PFSK-1 (cell line): Measurements from ENCODE around the gene RASSF8.

ENCODE experiments used
- FOXP2 ChIP-seq: optimal IDR thresholded peaks from 2 replicates; pipeline ENCODE3; 2011; ENCODE audit warnings: borderline replicate concordance, control low read depth, inconsistent platforms; ENCODE audit not compliant: insufficient read depth; ENCODE audit errors: extremely low read length, extremely low read depth
- POLR2AphosphoS5 ChIP-seq: IDR thresholded peaks from 2 replicates; pipeline ENCODE4 v1.6.1; 2012; ENCODE audit warnings: low read depth, mild to moderate bottlenecking, control low read depth, low read length, moderate library complexity
- SIN3A ChIP-seq: IDR thresholded peaks from 2 replicates; pipeline ENCODE4 v1.6.1; 2012; ENCODE audit warnings: mild to moderate bottlenecking, low read length, moderate library complexity, borderline replicate concordance; ENCODE audit not compliant: insufficient read depth
- TAF1 ChIP-seq: IDR thresholded peaks from 2 replicates; pipeline ENCODE4 v1.6.1; 2012; ENCODE audit warnings: low read length, control low read depth, borderline replicate concordance; ENCODE audit not compliant: insufficient read depth
- TF ChIP-seq, protein P1 (sequence below), 2 experiments: IDR thresholded peaks; 2 replicates each; pipeline versions ENCODE4 v1.6.1 to v1.8.0; 2011 to 2012; ENCODE audit warnings: low read depth in 2 of 2, low read length in 2 of 2, control low read depth in 1 of 2, inconsistent platforms in 1 of 2, mild to moderate bottlenecking in 1 of 2, moderate library complexity in 1 of 2; ENCODE audit not compliant: insufficient read depth in 1 of 2

RASSF8 gene

GRCh38 chr12:26122681-26123481 is 164.4 kb downstream of the RASSF8 start:
- TF ChIP-seq SIN3A, result no peak
- TF ChIP-seq POLR2AphosphoS5, result no peak
- TF ChIP-seq TAF1, result no peak
- TF ChIP-seq, protein P1, sequence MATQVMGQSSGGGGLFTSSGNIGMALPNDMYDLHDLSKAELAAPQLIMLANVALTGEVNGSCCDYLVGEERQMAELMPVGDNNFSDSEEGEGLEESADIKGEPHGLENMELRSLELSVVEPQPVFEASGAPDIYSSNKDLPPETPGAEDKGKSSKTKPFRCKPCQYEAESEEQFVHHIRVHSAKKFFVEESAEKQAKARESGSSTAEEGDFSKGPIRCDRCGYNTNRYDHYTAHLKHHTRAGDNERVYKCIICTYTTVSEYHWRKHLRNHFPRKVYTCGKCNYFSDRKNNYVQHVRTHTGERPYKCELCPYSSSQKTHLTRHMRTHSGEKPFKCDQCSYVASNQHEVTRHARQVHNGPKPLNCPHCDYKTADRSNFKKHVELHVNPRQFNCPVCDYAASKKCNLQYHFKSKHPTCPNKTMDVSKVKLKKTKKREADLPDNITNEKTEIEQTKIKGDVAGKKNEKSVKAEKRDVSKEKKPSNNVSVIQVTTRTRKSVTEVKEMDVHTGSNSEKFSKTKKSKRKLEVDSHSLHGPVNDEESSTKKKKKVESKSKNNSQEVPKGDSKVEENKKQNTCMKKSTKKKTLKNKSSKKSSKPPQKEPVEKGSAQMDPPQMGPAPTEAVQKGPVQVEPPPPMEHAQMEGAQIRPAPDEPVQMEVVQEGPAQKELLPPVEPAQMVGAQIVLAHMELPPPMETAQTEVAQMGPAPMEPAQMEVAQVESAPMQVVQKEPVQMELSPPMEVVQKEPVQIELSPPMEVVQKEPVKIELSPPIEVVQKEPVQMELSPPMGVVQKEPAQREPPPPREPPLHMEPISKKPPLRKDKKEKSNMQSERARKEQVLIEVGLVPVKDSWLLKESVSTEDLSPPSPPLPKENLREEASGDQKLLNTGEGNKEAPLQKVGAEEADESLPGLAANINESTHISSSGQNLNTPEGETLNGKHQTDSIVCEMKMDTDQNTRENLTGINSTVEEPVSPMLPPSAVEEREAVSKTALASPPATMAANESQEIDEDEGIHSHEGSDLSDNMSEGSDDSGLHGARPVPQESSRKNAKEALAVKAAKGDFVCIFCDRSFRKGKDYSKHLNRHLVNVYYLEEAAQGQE (IDR thresholded peaks at IDR 0.05; ENCODE audit: insufficient read depth in 1 of 2, low read depth in 2 of 2, low read length in 2 of 2), result no peak

DNA sequence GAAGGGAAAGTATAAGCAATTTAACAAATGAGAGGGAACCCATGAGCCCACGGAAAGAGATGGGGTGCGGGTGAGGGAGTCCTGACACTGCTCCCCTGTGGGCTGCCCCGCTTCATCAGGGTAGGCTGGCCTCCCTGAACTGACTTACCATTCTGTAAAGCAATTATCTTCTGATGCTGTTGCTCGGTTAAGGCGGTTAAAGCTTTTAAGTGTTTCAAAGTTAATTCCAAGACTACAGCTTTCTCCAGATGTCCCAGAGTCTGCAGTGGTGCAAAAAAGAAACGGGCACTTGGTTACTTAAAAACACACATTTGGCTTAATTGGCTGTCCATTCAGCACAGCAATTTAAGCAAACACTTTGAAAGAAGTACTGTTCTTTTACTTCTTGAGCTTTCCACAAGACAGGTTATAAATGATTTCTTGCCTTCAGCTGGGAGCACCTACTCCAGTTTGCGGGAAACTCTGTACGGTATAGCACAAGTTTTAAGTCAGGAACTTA is 165.0 kb downstream of the RASSF8 start:
- TF ChIP-seq POLR2AphosphoS5 (no peak), TAF1 (no peak), SIN3A (no peak), FOXP2 (no peak)
- TF ChIP-seq, protein P1 (IDR thresholded peaks at IDR 0.05; ENCODE audit: insufficient read depth in 1 of 2, low read depth in 2 of 2, low read length in 2 of 2), result no peak

- TF ChIP-seq POLR2AphosphoS5, result no peak
- peak; percentile 93 for TF ChIP-seq FOXP2
These were observed 166.2 kb downstream of the RASSF8 start, which contains the start of gene BHLHE41 for GRCh38 chr12:26124446-26125399. Gene BHLHE41 (minus strand): TSS chr12:26125037. CDS start chr12:26124779, 258 bp downstream.

- TF ChIP-seq SIN3A (no peak), FOXP2 (no peak), TAF1 (no peak), POLR2AphosphoS5 (no peak)
- TF ChIP-seq, protein P1 (IDR thresholded peaks at IDR 0.05; ENCODE audit: insufficient read depth in 1 of 2, low read depth in 2 of 2, low read length in 2 of 2), result no peak
These were observed 167.2 kb downstream of the RASSF8 start for GRCh38 chr12:26125400-26126339.
